Ishikawa (cell line): ENCODE results near the gene LRP5.

Source experiments
- CEBPB ChIP-seq: IDR thresholded peaks from 2 replicates; pipeline ENCODE4 v1.6.1; 2012
- CREB1 ChIP-seq: IDR thresholded peaks from 2 replicates; pipeline ENCODE4 v1.6.1; 2012; ENCODE audit warnings: low read depth
- EGR1 ChIP-seq: IDR thresholded peaks from 2 replicates; pipeline ENCODE4 v1.6.1; 2012
- EP300 ChIP-seq: IDR thresholded peaks from 2 replicates; pipeline ENCODE4 v1.6.1; 2012; ENCODE audit warnings: borderline replicate concordance
- FOXM1 ChIP-seq: IDR thresholded peaks from 2 replicates; pipeline ENCODE4 v1.6.1; 2012; ENCODE audit warnings: low read depth, borderline replicate concordance
- NFIC ChIP-seq: IDR thresholded peaks from 2 replicates; pipeline ENCODE4 v1.6.1; 2012
- RAD21 ChIP-seq: IDR thresholded peaks from 2 replicates; pipeline ENCODE4 v1.6.1; 2012; ENCODE audit warnings: low read depth
- REST ChIP-seq: IDR thresholded peaks from 2 replicates; pipeline ENCODE4 v1.6.1; 2012; ENCODE audit warnings: low read depth, mild to moderate bottlenecking
- TAF1 ChIP-seq: IDR thresholded peaks from 2 replicates; pipeline ENCODE4 v1.6.1; 2012; ENCODE audit warnings: low read depth, mild to moderate bottlenecking
- TCF12 ChIP-seq: IDR thresholded peaks from 2 replicates; pipeline ENCODE4 v1.6.1; 2012; ENCODE audit warnings: low read depth
- TEAD4 ChIP-seq: IDR thresholded peaks from 2 replicates; pipeline ENCODE4 v1.6.1; 2012
- USF1 ChIP-seq: IDR thresholded peaks from 2 replicates; pipeline ENCODE4 v1.6.1; 2012
- YY1 ChIP-seq: IDR thresholded peaks from 2 replicates; pipeline ENCODE4 v1.6.1; 2012; ENCODE audit warnings: low read depth
- ZBTB7A ChIP-seq: IDR thresholded peaks from 2 replicates; pipeline ENCODE4 v1.6.1; 2012; ENCODE audit warnings: low read depth
- TF ChIP-seq, protein P1 (sequence below): IDR thresholded peaks from 2 replicates; pipeline ENCODE4 v1.6.1; 2012

LRP5 gene

GRCh38 chr11:68440224-68440623 lies 127.8 kb downstream of the LRP5 start:
- TF ChIP-seq, protein P1, sequence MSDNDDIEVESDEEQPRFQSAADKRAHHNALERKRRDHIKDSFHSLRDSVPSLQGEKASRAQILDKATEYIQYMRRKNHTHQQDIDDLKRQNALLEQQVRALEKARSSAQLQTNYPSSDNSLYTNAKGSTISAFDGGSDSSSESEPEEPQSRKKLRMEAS: no peak
- TF ChIP-seq USF1 (no peak), EGR1 (no peak), CREB1 (no peak), NFIC (no peak), ZBTB7A (no peak), FOXM1 (no peak), EP300 (no peak), TCF12 (no peak), REST (no peak), CEBPB (no peak), YY1 (no peak), TEAD4 (no peak), TAF1 (no peak), RAD21 (no peak)

- TF ChIP-seq RAD21 (no peak), NFIC (no peak), REST (no peak), TAF1 (no peak), CEBPB (no peak), EGR1 (no peak), FOXM1 (peak; percentile 39; the same call in 1 of the 2 replicates), EP300 (peak; percentile 41; the same call in 1 of the 2 replicates), TEAD4 (no peak), USF1 (no peak), CREB1 (no peak), YY1 (no peak), ZBTB7A (peak; percentile 41; the same call in 1 of the 2 replicates), TCF12 (peak; percentile 47; the same call in 1 of the 2 replicates)
- TF ChIP-seq, protein P1: no peak
Observed at GRCh38 chr11:68441466-68442230, 129.3 kb downstream of the LRP5 start.

- TF ChIP-seq TCF12: no peak
- no peak for TF ChIP-seq TAF1
- TF ChIP-seq EGR1: no peak
- no peak for TF ChIP-seq TEAD4
- no peak for TF ChIP-seq CREB1
- no peak for TF ChIP-seq EP300
- no peak for TF ChIP-seq CEBPB
- TF ChIP-seq YY1: no peak
- TF ChIP-seq NFIC: no peak
- TF ChIP-seq, protein P1: no peak
- TF ChIP-seq USF1: no peak
- TF ChIP-seq ZBTB7A: no peak
Observed at GRCh38 chr11:68442433-68442832, 130.0 kb downstream of the LRP5 start.

DNA sequence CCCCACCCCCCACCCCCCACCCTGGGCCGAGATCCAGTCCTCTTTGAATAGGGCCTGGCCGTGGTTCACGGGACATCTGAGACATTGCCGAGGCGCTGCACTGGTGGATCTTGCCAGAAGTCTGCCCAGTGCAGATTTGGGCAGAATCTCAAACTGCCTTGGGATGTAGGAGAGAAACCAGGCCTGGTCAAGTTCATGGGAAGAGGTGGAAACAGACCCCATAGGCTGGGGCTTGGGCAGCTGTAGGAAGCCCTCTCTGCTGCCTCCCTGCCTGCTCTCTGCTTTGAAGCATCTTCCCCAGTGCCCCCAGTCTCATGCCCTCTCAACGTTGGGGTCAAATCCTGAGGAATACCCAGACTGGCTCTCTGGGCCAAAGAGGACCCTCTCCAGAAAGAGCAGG lies 132.2 kb downstream of the LRP5 start:
- TF ChIP-seq TCF12 (no peak), FOXM1 (no peak), USF1 (no peak), ZBTB7A (no peak), REST (no peak), YY1 (no peak), TAF1 (no peak), TEAD4 (no peak), CREB1 (no peak), EGR1 (no peak), CEBPB (no peak), EP300 (no peak), NFIC (no peak), RAD21 (no peak)
- TF ChIP-seq, protein P1: no peak
